ENCODE results near the gene TRIM4. TPM values are rescaled to one million over a fixed set of nuclear protein-coding genes. Genes with fewer than 3 reads are reported as not detected.
A peak's percentile ranks its signal among the peaks of the same experiment; 100 is the strongest.
"Not testable (repeated sequence)": the region's sequence is repeated elsewhere in the genome, so short reads cannot be mapped to it uniquely, and the experiment has no call there.

The TRIM4 gene
- total RNA-seq, 2 experiments from 2014 or later, result 25.7 to 25.8 TPM

- H3K36me3 Mint-ChIP-seq (ENCODE audit: low read depth), result no peaks in the 10 kb centered on the region
- no peaks in the 10 kb centered on the region for H3K9me3 Mint-ChIP-seq
- DNase-seq, result peak; percentile 22
- H3K27me3 Mint-ChIP-seq (ENCODE audit: low read depth), result no peaks in the 10 kb centered on the region
- CTCF ChIA-PET, result interaction anchor here (0.8 to 1.7 kb wide), 4 partner anchors 14 to 422 kb away, joined by 3 to 4 read pairs (median 3); partner anchors contain the start of genes GJC3 and TRIM4
- peaks cover 10% of the 10 kb centered on the region for H3K4me1 Mint-ChIP-seq (ENCODE audit: low read depth)
- H3K4me3 Mint-ChIP-seq, result peak overlapping the region; percentile 22
- intact Hi-C loops (cut with micrococcal nuclease), result no loop called here
- no peak overlapping the region for H3K27ac Mint-ChIP-seq
Measured at GRCh38 chr7:99943641-99944496, 24.5 kb upstream of the TRIM4 start.

GRCh38 chr7:99938296-99938695 is 19.0 kb upstream of the TRIM4 start:
- CTCF ChIA-PET, result interaction anchor here (1.4 to 2.0 kb wide), 3 partner anchors 20 to 42 kb away, joined by 4 to 9 read pairs (median 6); no protein-coding TSS in a partner anchor
- Mint-ChIP-seq H3K4me1 (ENCODE audit: low read depth) (peaks cover 10% of the 10 kb centered on the region), H3K9me3 (peaks cover 7% of the 10 kb centered on the region), H3K4me3 (no peak overlapping the region), H3K36me3 (ENCODE audit: low read depth) (no peaks in the 10 kb centered on the region), H3K27me3 (ENCODE audit: low read depth) (no peaks in the 10 kb centered on the region), H3K27ac (no peak overlapping the region)
- intact Hi-C loops (cut with micrococcal nuclease), result no loop called here
- DNase-seq, result no peak

DNA sequence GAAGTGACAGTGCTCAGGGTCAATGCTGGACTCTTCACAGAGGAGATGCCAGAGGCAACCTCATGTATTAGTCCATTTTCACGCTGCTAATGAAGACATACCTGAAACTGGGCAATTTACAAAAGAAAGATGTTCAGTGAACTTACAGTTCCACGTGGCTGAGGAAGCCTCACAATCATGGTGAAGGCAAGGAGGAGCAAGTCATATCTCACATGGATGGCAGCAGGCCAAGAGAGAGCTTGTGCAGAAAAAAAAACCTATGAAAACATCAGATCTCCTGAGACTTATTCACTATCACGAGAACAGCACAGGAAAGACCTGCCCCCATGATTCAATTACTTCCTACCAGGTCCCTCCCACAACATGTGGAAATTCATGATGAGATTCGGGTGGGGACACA is 15.7 kb upstream of the TRIM4 start:
- intact Hi-C loops (cut with micrococcal nuclease); H3K9me3 Mint-ChIP-seq; H3K4me3 Mint-ChIP-seq; H3K36me3 Mint-ChIP-seq (ENCODE audit: low read depth); H3K27ac Mint-ChIP-seq; H3K27me3 Mint-ChIP-seq (ENCODE audit: low read depth): not testable (repeated sequence)
- peaks cover 16% of the 10 kb centered on the region for H3K4me1 Mint-ChIP-seq (ENCODE audit: low read depth)
- DNase-seq, result peak; percentile 54
- CTCF ChIA-PET, result interaction anchor here (0.5 kb wide), 1 partner anchor 196 kb away, joined by 4 read pairs; no protein-coding TSS in a partner anchor

DNA sequence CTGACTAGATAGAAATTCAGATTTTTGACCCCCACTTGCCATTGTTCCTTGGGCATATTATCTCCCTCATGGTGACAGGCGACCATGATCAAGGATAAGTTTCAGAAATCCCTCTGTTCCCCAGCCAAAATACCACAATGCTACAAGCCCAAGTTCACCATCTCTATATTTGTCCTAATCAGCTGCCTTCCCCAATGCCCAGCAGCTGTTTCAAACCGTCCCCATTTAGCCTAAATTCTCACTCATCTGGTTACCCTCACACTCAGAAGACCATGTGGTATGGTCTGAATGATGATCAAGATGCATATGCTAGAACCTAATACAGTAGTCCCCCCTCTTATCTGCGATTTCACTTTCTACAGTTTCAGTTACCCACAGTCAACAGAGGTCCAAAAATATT is 11.0 kb upstream of the TRIM4 start:
- no peak overlapping the region for H3K27ac Mint-ChIP-seq
- H3K27me3 Mint-ChIP-seq (ENCODE audit: low read depth), result no peaks in the 10 kb centered on the region
- peaks cover 31% of the 10 kb centered on the region for H3K4me1 Mint-ChIP-seq (ENCODE audit: low read depth)
- H3K36me3 Mint-ChIP-seq (ENCODE audit: low read depth), result no peaks in the 10 kb centered on the region
- DNase-seq, result no peak
- CTCF ChIA-PET, result interaction anchor here (0.6 to 2.4 kb wide), 11 partner anchors 11 to 1204 kb away, joined by 3 to 17 read pairs (median 3); partner anchors contain the start of gene TRIM4
- H3K9me3 Mint-ChIP-seq, result no peaks in the 10 kb centered on the region
- H3K4me3 Mint-ChIP-seq, result no peak overlapping the region
- intact Hi-C loops (cut with micrococcal nuclease), result no loop called here

DNA sequence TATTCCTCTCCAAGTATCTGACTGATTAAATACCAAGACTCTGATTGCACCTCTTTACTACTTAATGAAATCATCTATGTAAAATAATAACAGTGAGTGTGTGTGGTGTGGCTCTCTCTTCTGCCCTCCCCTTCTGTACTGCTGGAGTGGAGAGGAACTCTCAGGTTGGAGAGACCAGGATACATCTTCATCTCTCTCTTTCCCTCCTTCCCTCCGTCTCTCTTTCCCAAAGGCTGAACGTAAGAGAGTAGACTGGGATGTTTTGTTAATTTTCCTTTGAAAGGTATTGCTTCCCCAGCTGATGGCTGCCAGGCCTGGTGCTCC is 10.4 kb upstream of the TRIM4 start:
- no peaks in the 10 kb centered on the region for H3K36me3 Mint-ChIP-seq (ENCODE audit: low read depth)

GRCh38 chr7:99928994-99929729 is 9.8 kb upstream of the TRIM4 start, which contains the start of gene GJC3:
GJC3 (minus strand) TSS chr7:99929620; CDS start chr7:99929620, 0 bp downstream.
- intact Hi-C loops (cut with micrococcal nuclease), result loop anchor here (1.0 to 2.0 kb wide), 4 partner anchors 20 to 62 kb away; no protein-coding TSS in a partner anchor
- Mint-ChIP-seq H3K36me3 (ENCODE audit: low read depth) (no peaks in the 10 kb centered on the region), H3K27ac (peak within 1 kb of the TSS; percentile 46), H3K27me3 (ENCODE audit: low read depth) (no peaks in the 10 kb centered on the region), H3K4me3 (peak within 1 kb of the TSS; percentile 66), H3K9me3 (no peaks in the 10 kb centered on the region), H3K4me1 (ENCODE audit: low read depth) (peaks cover 23% of the 10 kb centered on the region)
- DNase-seq, result peak; percentile 72
- CTCF ChIA-PET, result interaction anchor here (0.6 to 2.4 kb wide), 14 partner anchors 9 to 772 kb away, joined by 3 to 17 read pairs (median 4); partner anchors contain the start of gene TRIM4

More for the DNA sequence above, 10.4 kb upstream of the TRIM4 start:
- peaks cover 24% of the 10 kb centered on the region for H3K4me1 Mint-ChIP-seq (ENCODE audit: low read depth)
- intact Hi-C loops (cut with micrococcal nuclease), result loop anchor here (1.0 to 2.0 kb wide), 4 partner anchors 19 to 62 kb away; no protein-coding TSS in a partner anchor
- peak overlapping the region; percentile 46 for H3K27ac Mint-ChIP-seq
- CTCF ChIA-PET, result interaction anchor here (0.6 to 2.4 kb wide), 14 partner anchors 10 to 771 kb away, joined by 3 to 17 read pairs (median 4); partner anchors contain the start of gene TRIM4
- no peaks in the 10 kb centered on the region for H3K27me3 Mint-ChIP-seq (ENCODE audit: low read depth)
- peak overlapping the region; percentile 66 for H3K4me3 Mint-ChIP-seq
- DNase-seq, result no peak
- H3K9me3 Mint-ChIP-seq, result no peaks in the 10 kb centered on the region

GRCh38 chr7:99928188-99928587 is 8.9 kb upstream of the TRIM4 start:
- Mint-ChIP-seq H3K36me3 (ENCODE audit: low read depth) (no peaks in the 10 kb centered on the region), H3K27ac (no peak overlapping the region), H3K27me3 (ENCODE audit: low read depth) (no peaks in the 10 kb centered on the region), H3K4me1 (ENCODE audit: low read depth) (peaks cover 23% of the 10 kb centered on the region), H3K4me3 (no peak overlapping the region), H3K9me3 (no peaks in the 10 kb centered on the region)
- DNase-seq, result no peak
- CTCF ChIA-PET, result interaction anchor here (1.1 to 2.4 kb wide), 3 partner anchors 8 to 15 kb away, joined by 4 to 17 read pairs (median 8); partner anchors contain the start of gene TRIM4
- intact Hi-C loops (cut with micrococcal nuclease), result loop anchor here (2.0 kb wide), 2 partner anchors 21 to 51 kb away; no protein-coding TSS in a partner anchor

GRCh38 chr7:99927536-99927935 is 8.2 kb upstream of the TRIM4 start:
- Mint-ChIP-seq H3K4me3 (no peak overlapping the region), H3K9me3 (no peaks in the 10 kb centered on the region), H3K27ac (no peak overlapping the region), H3K4me1 (ENCODE audit: low read depth) (peaks cover 23% of the 10 kb centered on the region), H3K27me3 (ENCODE audit: low read depth) (no peaks in the 10 kb centered on the region), H3K36me3 (ENCODE audit: low read depth) (no peaks in the 10 kb centered on the region)
- CTCF ChIA-PET, result interaction anchor here (1.0 to 1.1 kb wide), 2 partner anchors 10 to 13 kb away, joined by 3 to 4 read pairs; no protein-coding TSS in a partner anchor
- DNase-seq, result no peak
- intact Hi-C loops (cut with micrococcal nuclease), result no loop called here

GRCh38 chr7:99926321-99926720 is 7.0 kb upstream of the TRIM4 start:
- Mint-ChIP-seq H3K27ac (no peak overlapping the region), H3K9me3 (no peaks in the 10 kb centered on the region), H3K4me3 (no peak overlapping the region), H3K4me1 (ENCODE audit: low read depth) (peaks cover 23% of the 10 kb centered on the region), H3K27me3 (ENCODE audit: low read depth) (no peaks in the 10 kb centered on the region), H3K36me3 (ENCODE audit: low read depth) (no peaks in the 10 kb centered on the region)
- CTCF ChIA-PET, result interaction anchor here (1.5 kb wide), 1 partner anchor 13 kb away, joined by 3 read pairs; no protein-coding TSS in a partner anchor
- intact Hi-C loops (cut with micrococcal nuclease), result no loop called here
- no peak for DNase-seq

DNA sequence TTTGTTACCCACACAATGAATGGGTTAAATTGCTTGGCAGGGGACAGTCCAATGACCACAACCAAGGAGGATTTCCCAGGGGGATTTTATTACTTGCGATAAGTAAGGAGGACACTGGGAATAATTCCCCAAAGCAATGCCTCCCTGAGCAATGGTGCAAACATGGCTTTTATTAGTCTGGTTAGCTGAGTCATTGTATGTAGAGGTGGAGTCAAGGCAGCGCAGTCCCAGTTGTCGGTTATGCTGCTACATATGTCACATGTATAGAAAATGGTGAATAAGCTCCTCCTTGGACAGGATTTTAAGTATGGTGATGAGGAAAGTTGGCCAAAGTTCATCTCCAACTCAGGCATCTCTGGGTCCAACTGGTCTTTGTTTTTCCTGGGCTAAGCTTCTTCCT is 3.9 kb upstream of the TRIM4 start:
- no peak for DNase-seq
- Mint-ChIP-seq H3K4me3 (no peak overlapping the region), H3K27me3 (ENCODE audit: low read depth) (no peaks in the 10 kb centered on the region), H3K9me3 (no peaks in the 10 kb centered on the region), H3K4me1 (ENCODE audit: low read depth) (peaks cover 5% of the 10 kb centered on the region), H3K27ac (no peak overlapping the region), H3K36me3 (ENCODE audit: low read depth) (no peaks in the 10 kb centered on the region)
- CTCF ChIA-PET, result interaction anchor here (12.4 kb wide), 1 partner anchor 68 kb away, joined by 155 read pairs; no protein-coding TSS in a partner anchor
- intact Hi-C loops (cut with micrococcal nuclease), result no loop called here

DNA sequence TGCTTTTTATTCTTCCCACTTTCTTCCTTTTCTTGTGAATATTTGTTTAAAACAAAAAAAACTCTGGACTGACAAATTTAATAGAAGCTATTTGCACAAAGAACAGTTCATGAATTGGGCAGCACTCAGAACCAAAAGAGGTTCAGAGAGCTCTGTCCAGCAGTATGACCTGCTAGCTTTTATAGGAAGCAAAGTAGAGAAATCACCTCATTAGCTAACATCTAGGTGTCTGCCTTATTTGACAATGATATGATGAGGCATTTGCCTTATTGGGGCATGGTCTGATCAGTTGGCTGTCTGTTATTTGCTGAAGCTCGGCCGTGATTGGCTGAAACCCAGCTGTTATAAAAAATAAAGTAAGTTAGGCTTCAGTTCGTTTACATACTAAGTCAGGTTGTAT is 819 bp upstream of the TRIM4 start:
- peak overlapping the region; percentile 93 for H3K27ac Mint-ChIP-seq
- H3K9me3 Mint-ChIP-seq, result no peaks in the 10 kb centered on the region
- intact Hi-C loops (cut with micrococcal nuclease), result no loop called here

DNA sequence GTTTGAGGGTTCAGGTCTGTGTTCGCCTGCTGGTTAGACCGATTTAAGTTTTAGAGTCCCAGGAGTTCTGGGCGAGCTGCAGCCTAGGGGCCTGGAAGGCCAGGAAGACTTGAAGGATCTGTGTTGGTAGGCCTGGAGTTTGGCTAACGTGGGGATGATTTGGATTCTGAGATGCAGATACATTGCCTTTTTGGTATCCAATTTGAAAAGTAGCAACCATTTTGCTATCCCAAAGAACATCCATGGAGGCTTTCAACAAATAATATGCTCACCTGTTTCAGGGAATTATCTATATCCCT is 433 bp upstream of the TRIM4 start:
- Mint-ChIP-seq H3K4me3 (peak overlapping the region; percentile 90), H3K27me3 (ENCODE audit: low read depth) (no peaks in the 10 kb centered on the region), H3K9me3 (no peaks in the 10 kb centered on the region), H3K27ac (peak overlapping the region; percentile 93), H3K36me3 (ENCODE audit: low read depth) (peaks cover 12% of the 10 kb centered on the region), H3K4me1 (ENCODE audit: low read depth) (peaks cover 34% of the 10 kb centered on the region)
- intact Hi-C loops (cut with micrococcal nuclease), result loop anchor here (1.0 to 10.0 kb wide), 9 partner anchors 129 to 510 kb away; partner anchors contain the start of genes MBLAC1, MEPCE, PVRIG and ZCWPW1
- no peak for DNase-seq
- CTCF ChIA-PET, result interaction anchor here (0.6 to 12.4 kb wide), 12 partner anchors 10 to 569 kb away, joined by 3 to 155 read pairs (median 4); partner anchors contain the start of gene GJC3

More for the DNA sequence above, 819 bp upstream of the TRIM4 start:
- H3K4me3 Mint-ChIP-seq, result peak overlapping the region; percentile 90
- CTCF ChIA-PET, result interaction anchor here (0.5 to 12.4 kb wide), 10 partner anchors 9 to 414 kb away, joined by 3 to 155 read pairs (median 4); partner anchors contain the start of gene GJC3
- H3K27me3 Mint-ChIP-seq (ENCODE audit: low read depth), result no peaks in the 10 kb centered on the region
- no peak for DNase-seq
- peaks cover 12% of the 10 kb centered on the region for H3K36me3 Mint-ChIP-seq (ENCODE audit: low read depth)
- H3K4me1 Mint-ChIP-seq (ENCODE audit: low read depth), result peaks cover 32% of the 10 kb centered on the region
